Caki2 (cell line): ENCODE results near the gene OSBPL7. TPM values are rescaled to one million over a fixed set of nuclear protein-coding genes. Genes with fewer than 3 reads are reported as not detected.

ENCODE experiments used
- DNase-seq: peaks from one replicate; pipeline ENCODE4 v3.0.0-alpha.2; 2015; ENCODE audit warnings: low read depth
- in situ Hi-C: cut with HindIII; loops from 2 replicates; pipeline ENCODE4 v1.10.0; 2016; ENCODE audit warnings: low sequenced_read_pairs, low pct_unique_long_range_greater_than_20kb, mixed read lengths
- total RNA-seq: library from RNA; depleted of rRNA; stranded (reverse); fragments of >200 nt; shearing (Covaris generic); gene quantifications from 2 replicates; pipeline ENCODE4 v1.2.3, GENCODE V29; 2014; ENCODE audit warnings: low replicate concordance

Gene OSBPL7
- total RNA-seq, 1 experiment from 2014 or later, result 10.0 TPM

- in situ Hi-C loops, result no loop called here
- peak; percentile 88 for DNase-seq
Observed at GRCh38 chr17:47831003-47831933, 9.7 kb upstream of the OSBPL7 start, which contains the start of the genes LRRC46 and MRPL10. Gene LRRC46 (plus strand): TSS chr17:47831670. CDS start chr17:47831990, 320 bp downstream. Gene MRPL10 (minus strand): TSS chr17:47831541. CDS start chr17:47831511, 30 bp downstream.

DNA sequence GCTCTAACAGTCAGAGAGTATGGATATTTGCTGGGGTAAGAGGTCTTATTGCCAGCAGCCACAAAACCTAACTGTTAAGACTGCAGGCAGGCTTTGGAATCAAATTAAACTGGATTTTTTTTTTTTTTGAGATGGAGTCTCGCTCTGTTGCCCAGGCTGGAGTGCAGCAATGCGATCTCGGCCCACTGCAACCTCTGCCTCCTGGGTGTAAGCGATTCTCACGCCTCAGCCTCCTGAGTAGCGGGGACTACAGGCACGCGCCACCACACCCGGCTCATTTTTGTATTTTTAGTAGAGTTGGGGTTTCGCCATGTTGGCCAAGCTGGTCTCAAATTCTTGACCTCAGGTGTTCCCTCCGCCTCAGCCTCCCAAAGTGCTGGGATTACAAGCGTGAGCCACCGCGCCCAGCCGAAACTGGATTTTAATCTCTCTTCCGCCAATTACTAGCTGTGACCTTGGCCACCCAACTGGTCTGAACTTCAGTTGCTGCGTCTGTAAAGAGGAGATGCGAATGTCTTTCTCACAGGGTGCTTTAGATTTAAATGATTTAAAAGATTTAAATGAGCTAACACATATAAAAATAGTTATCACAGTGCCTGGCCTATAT is 8.9 kb upstream of the OSBPL7 start:
- in situ Hi-C loops, result no loop called here
- no peak for DNase-seq

GRCh38 chr17:47829870-47830269 is 8.3 kb upstream of the OSBPL7 start:
- in situ Hi-C loops, result no loop called here
- peak; percentile 76 for DNase-seq

DNA sequence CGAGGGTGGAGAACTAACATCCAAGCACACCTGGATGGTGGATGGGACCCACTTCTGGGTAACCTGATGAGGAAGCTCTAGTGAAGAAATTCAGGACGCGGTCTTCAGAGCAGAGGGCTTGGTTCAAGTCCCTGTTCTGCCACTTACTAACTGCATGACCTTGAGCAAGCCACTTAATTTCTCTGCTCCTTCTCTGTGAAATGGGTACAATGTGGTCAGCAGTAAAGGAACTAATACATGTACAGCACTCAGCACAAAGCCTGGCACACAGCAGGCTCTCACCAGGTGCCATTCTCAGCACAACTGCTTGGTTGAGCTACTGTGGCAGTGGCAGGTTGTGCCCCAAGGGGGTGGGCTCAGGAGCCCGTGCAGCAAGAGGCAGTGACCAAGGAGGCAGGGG is 1.9 kb upstream of the OSBPL7 start:
- DNase-seq, result no peak
- in situ Hi-C loops, result no loop called here

- DNase-seq, result no peak
- in situ Hi-C loops, result no loop called here
Observed at GRCh38 chr17:47822785-47823184, 1.2 kb upstream of the OSBPL7 start.

DNA sequence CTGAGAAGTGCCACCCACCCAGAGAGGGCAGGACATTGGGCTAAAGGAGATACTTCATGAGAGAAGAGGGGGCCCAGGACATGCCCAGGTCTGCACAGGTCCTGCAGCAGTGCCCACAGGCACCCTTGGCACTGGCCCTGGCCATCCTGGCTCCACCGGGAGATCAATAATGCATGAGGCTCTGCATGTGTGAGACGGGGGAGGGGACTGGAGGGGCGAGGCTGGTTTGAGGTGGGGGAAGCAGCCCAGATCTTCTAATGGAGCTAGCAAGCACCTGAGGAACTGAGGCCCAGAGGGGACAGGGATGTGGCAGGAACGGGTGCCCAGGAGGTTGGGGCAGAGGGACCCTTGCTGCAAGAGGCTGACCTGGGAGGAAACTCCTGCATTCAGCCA is 567 bp downstream of the OSBPL7 start:
- DNase-seq, result no peak
- in situ Hi-C loops, result no loop called here

DNA sequence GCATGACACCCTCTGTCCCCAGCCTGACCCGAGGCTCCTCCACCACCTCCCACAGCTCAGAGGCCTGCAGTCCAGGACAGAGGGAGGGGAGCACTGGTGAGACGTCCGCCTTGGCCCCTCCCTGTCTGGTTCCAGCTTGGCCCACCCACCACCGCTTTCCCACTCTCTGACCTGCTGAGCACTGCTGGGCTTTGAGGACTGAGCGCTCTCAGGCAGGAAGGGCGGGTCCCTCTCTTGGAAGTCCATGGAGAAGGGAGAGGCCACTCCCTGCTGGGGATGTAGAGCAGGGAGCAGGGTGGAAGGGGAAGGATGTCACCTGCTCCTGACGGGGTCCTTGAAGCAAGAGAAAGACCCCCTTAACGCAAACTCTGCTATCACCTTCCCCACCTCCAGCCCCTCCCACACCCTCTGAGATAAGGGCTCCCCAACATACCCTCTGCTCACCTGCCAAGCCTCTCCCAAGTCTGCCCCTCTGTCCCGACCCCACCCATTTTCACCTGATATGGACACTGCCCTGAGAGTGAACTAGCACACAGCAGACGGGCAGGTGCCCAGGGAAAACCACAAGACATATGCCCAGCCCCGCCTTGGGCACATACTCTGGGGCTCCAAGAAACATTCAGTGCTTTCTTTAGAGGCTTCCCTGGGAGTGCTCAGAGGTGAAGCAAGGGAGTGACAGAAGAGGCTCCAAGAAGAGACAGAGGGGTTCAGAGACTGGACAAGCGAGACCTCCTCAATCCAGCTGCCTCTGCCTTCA is 1.4 kb downstream of the OSBPL7 start:
- in situ Hi-C loops, result no loop called here
- peak; percentile 66 for DNase-seq

DNA sequence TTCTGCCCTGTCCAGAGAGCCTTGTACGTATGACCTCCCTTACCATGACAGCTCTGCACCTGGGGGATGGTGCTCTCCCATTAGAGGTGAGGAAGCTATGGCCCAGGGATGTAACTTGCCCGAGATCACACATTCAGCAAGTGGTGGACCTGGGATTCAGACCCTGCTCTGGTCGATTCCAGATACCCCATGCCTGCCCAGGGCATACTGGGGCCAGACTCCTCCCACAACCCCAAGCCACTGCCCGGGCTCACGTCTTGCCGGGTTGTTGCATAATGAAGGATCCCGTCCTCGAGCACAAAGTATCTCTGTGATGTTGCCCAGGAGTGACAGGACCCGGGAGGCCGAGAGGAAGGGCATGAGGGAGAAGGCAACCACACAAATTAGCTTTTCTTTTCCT is 2.1 kb downstream of the OSBPL7 start:
- in situ Hi-C loops, result no loop called here
- DNase-seq, result no peak

- in situ Hi-C loops, result no loop called here
- no peak for DNase-seq
Observed at GRCh38 chr17:47818002-47818695, 3.4 kb downstream of the OSBPL7 start.

- in situ Hi-C loops, result no loop called here
- no peak for DNase-seq
Observed at GRCh38 chr17:47816947-47817346, 4.6 kb downstream of the OSBPL7 start.

GRCh38 chr17:47816111-47816735 is 5.4 kb downstream of the OSBPL7 start:
- in situ Hi-C loops, result no loop called here
- no peak for DNase-seq

- in situ Hi-C loops, result no loop called here
- no peak for DNase-seq
Observed at GRCh38 chr17:47815106-47815918, 6.3 kb downstream of the OSBPL7 start.

- DNase-seq, result no peak
- in situ Hi-C loops, result no loop called here
Observed at GRCh38 chr17:47813512-47814031, 8.0 kb downstream of the OSBPL7 start.

GRCh38 chr17:47813077-47813476 is 8.5 kb downstream of the OSBPL7 start:
- no peak for DNase-seq
- in situ Hi-C loops, result no loop called here

DNA sequence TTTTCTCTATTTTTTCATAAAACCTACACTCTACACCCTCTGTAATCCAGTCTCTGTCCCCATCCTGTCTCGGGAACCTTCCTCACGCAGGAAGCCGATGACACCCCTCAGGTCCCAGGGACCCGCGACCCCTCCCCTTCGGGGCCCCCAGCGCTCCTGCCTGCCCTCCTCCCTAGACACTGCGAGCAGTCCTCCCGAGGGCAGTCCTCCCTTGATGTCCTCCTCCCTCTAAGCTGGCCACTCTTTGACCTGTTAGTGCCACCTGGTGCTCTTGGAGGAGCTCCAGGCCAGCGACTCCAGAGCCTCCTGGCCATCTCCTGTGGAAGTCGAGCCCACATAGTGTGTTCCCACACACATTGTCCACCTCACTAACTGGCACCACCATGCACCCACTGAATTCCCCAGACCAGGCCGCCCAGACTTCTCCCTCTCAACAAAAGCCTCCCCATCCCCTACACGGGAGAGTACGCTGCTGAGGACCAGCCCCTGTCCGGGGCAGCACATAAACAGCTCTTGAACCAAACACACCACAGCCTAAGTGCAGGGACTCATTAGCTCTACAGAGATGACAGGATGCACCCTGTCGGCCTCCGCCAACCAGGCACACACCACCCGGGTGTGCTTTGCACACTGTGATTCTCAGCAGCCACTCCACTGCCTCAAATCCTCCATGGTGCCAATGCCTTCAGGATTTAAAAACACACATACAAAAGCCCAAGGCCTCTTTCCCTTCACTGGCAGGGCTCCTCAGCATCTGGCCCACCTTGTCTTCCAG is 9.3 kb downstream of the OSBPL7 start:
- no peak for DNase-seq
- in situ Hi-C loops, result no loop called here

- in situ Hi-C loops, result no loop called here
- no peak for DNase-seq
Observed at GRCh38 chr17:47811709-47812108, 9.9 kb downstream of the OSBPL7 start.
